H9 (cell line): Measurements from ENCODE around the gene HSDL2. TPM values are rescaled to one million over a fixed set of nuclear protein-coding genes. Genes with fewer than 3 reads are reported as not detected.

Experiments used
- DNase-seq: peaks from one replicate; pipeline ENCODE4 v3.0.0-alpha.2; 2017
- H2AFZ ChIP-seq: one replicate; pipeline ENCODE4 v1.6.1; 2013; ENCODE audit warnings: mild to moderate bottlenecking, low read length, control low read depth, moderate library complexity
- H2AK5ac ChIP-seq: 2 replicates; pipeline ENCODE4 v1.6.1; 2013; ENCODE audit warnings: low read length, control low read depth, mixed read lengths; ENCODE audit not compliant: insufficient read length
- H2BK120ac ChIP-seq: one replicate; pipeline ENCODE4 v1.6.1; 2013; ENCODE audit warnings: low read depth, mild to moderate bottlenecking, low read length, control low read depth, inconsistent platforms; ENCODE audit not compliant: poor library complexity, severe bottlenecking
- H2BK12ac ChIP-seq: 2 replicates; pipeline ENCODE4 v1.6.1; 2013; ENCODE audit warnings: low read length, control low read depth, mixed read lengths, low read depth; ENCODE audit not compliant: insufficient read length
- H2BK15ac ChIP-seq: 2 replicates; pipeline ENCODE4 v1.6.1; 2013; ENCODE audit warnings: low read depth, low read length, control low read depth
- H2BK20ac ChIP-seq: one replicate; pipeline ENCODE4 v1.6.1; 2013; ENCODE audit warnings: low read depth, mild to moderate bottlenecking, low read length, control low read depth, inconsistent platforms; ENCODE audit not compliant: poor library complexity, severe bottlenecking
- H2BK5ac ChIP-seq: 2 replicates; pipeline ENCODE4 v1.6.1; 2013; ENCODE audit warnings: low read length, control low read depth, mixed read lengths; ENCODE audit not compliant: insufficient read length
- H3K14ac ChIP-seq: 2 replicates; pipeline ENCODE4 v1.6.1; 2013; ENCODE audit warnings: low read length, control low read depth; ENCODE audit not compliant: insufficient read depth
- H3K18ac ChIP-seq: 2 replicates; pipeline ENCODE4 v1.6.1; 2013; ENCODE audit warnings: low read depth, mild to moderate bottlenecking, mixed read lengths, low read length, control low read depth; ENCODE audit not compliant: insufficient read length
- H3K23ac ChIP-seq: 2 replicates; pipeline ENCODE4 v1.6.1; 2013; ENCODE audit warnings: low read length, control low read depth, mixed read lengths, low read depth; ENCODE audit not compliant: insufficient read length
- H3K23me2 ChIP-seq: 2 replicates; pipeline ENCODE4 v1.6.1; 2013; ENCODE audit warnings: low read depth, mild to moderate bottlenecking, mixed read lengths, low read length, control low read depth; ENCODE audit not compliant: insufficient read length, poor library complexity, severe bottlenecking
- H3K27ac ChIP-seq: 2 replicates; pipeline ENCODE4 v1.5.1; 2013; ENCODE audit warnings: low read length, control low read depth, mixed read lengths, low read depth; ENCODE audit not compliant: insufficient read length
- H3K27me3 ChIP-seq: 2 replicates; pipeline ENCODE4 v1.6.1; 2013; ENCODE audit warnings: low read length, control low read depth, inconsistent platforms; ENCODE audit not compliant: insufficient read depth
- H3K4ac ChIP-seq: 2 replicates; pipeline ENCODE4 v1.6.1; 2013; ENCODE audit warnings: low read depth, mild to moderate bottlenecking, control low read depth, inconsistent platforms, low read length, moderate library complexity
- H3K4me1 ChIP-seq: 2 replicates; pipeline ENCODE4 v1.6.1; 2013; ENCODE audit warnings: low read length, control low read depth, inconsistent platforms; ENCODE audit not compliant: insufficient read depth
- H3K4me2 ChIP-seq: 2 replicates; pipeline ENCODE4 v1.6.1; 2013; ENCODE audit warnings: low read length, control low read depth, mixed read lengths; ENCODE audit not compliant: insufficient read length, insufficient read depth
- H3K56ac ChIP-seq: 2 replicates; pipeline ENCODE4 v1.6.1; 2013; ENCODE audit warnings: low read depth, mild to moderate bottlenecking, mixed read lengths, low read length, control low read depth; ENCODE audit not compliant: insufficient read length
- H3K79me1 ChIP-seq: 2 replicates; pipeline ENCODE4 v1.6.1; 2013; ENCODE audit warnings: low read depth, mild to moderate bottlenecking, moderate library complexity, low read length, control low read depth, inconsistent platforms; ENCODE audit not compliant: insufficient read depth, poor library complexity, severe bottlenecking
- H3K79me2 ChIP-seq: 2 replicates; pipeline ENCODE4 v1.6.1; 2013; ENCODE audit warnings: low read length, control low read depth, inconsistent platforms; ENCODE audit not compliant: insufficient read depth
- H3K9ac ChIP-seq: 2 replicates; pipeline ENCODE4 v1.6.1; 2013; ENCODE audit warnings: low read length, control low read depth, mixed read lengths; ENCODE audit not compliant: insufficient read length; ENCODE audit errors: extremely low read depth
- H3K9me3 ChIP-seq: one replicate; pipeline ENCODE4 v1.6.1; 2013; ENCODE audit warnings: low read depth, low read length, inconsistent platforms; ENCODE audit not compliant: control insufficient read depth
- H3T11ph ChIP-seq: one replicate; pipeline ENCODE4 v1.6.1; 2013; ENCODE audit warnings: mild to moderate bottlenecking, low read length, control low read depth, inconsistent platforms
- H4K20me1 ChIP-seq: one replicate; pipeline ENCODE4 v1.6.1; 2013; ENCODE audit not compliant: control insufficient read depth, insufficient read length, insufficient read depth
- H4K5ac ChIP-seq: 2 replicates; pipeline ENCODE4 v1.6.1; 2013; ENCODE audit warnings: low read depth, mild to moderate bottlenecking, mixed read lengths, low read length, control low read depth; ENCODE audit not compliant: insufficient read length
- H4K8ac ChIP-seq: replicated peaks from 2 replicates; pipeline ENCODE4 v1.6.1; 2013; ENCODE audit warnings: low read length, control low read depth, mixed read lengths, low read depth; ENCODE audit not compliant: insufficient read length
- H4K91ac ChIP-seq: 2 replicates; pipeline ENCODE4 v1.6.1; 2013; ENCODE audit warnings: low read depth, mild to moderate bottlenecking, moderate library complexity, mixed read lengths, low read length, control low read depth; ENCODE audit not compliant: insufficient read length
- H3K27ac Mint-ChIP-seq, 3 experiments: 2 replicates in 2 of 3; 3 replicates in 1 of 3; pipeline ENCODE4 v1.8.0; 2020 to 2021; ENCODE audit warnings: mixed read lengths in 3 of 3, mild to moderate bottlenecking in 1 of 3, moderate library complexity in 1 of 3
- H3K27me3 Mint-ChIP-seq: 2 replicates; pipeline ENCODE4 v1.8.0; 2021; ENCODE audit warnings: low read depth, mild to moderate bottlenecking, moderate library complexity, mixed read lengths
- H3K36me3 Mint-ChIP-seq, 3 experiments: 2 replicates in 2 of 3; 3 replicates in 1 of 3; pipeline ENCODE4 v1.8.0; 2020 to 2021; ENCODE audit warnings: low read depth in 3 of 3, mixed read lengths in 3 of 3; ENCODE audit not compliant: insufficient read depth in 1 of 3
- H3K4me1 Mint-ChIP-seq, 2 experiments: 2 replicates each; pipeline ENCODE4 v1.8.0; 2020; ENCODE audit warnings: mixed read lengths in 2 of 2
- H3K4me3 Mint-ChIP-seq, 2 experiments: 2 replicates in 1 of 2; 3 replicates in 1 of 2; pipeline ENCODE4 v1.8.0; 2020 to 2021; ENCODE audit warnings: mild to moderate bottlenecking in 2 of 2, mixed read lengths in 2 of 2, moderate library complexity in 1 of 2
- H3K9me3 Mint-ChIP-seq, 2 experiments: 2 replicates in 1 of 2; 3 replicates in 1 of 2; pipeline ENCODE4 v1.8.0; 2020; ENCODE audit warnings: mild to moderate bottlenecking in 2 of 2, mixed read lengths in 2 of 2, moderate library complexity in 1 of 2
- CTCF ChIP-seq: fragments of 200-600 bp; sonication (generic); conservative IDR thresholded peaks from 3 replicates; pipeline ENCODE4 v1.8.0; 2021; ENCODE audit warnings: antibody characterized with exemption, mild to moderate bottlenecking
- WGBS: extraction: QIAGEN DNeasy Blood & Tissue Kit; methylation state at CpG from one replicate; pipeline ENCODE4 v1.1.7; 2013; ENCODE audit warnings: missing lambda C conversion rate, low lambda C conversion rate, mixed read lengths; ENCODE audit not compliant: insufficient read length; ENCODE audit errors: extremely low coverage; 5-methylcytosine and 5-hydroxymethylcytosine counted together
- total RNA-seq: library from RNA; stranded (reverse); gene quantifications from 2 replicates; pipeline ENCODE4 v1.2.1, GENCODE V29; 2021

Gene HSDL2
- total RNA-seq, 1 experiment from 2014 or later: 16.6 TPM

DNA sequence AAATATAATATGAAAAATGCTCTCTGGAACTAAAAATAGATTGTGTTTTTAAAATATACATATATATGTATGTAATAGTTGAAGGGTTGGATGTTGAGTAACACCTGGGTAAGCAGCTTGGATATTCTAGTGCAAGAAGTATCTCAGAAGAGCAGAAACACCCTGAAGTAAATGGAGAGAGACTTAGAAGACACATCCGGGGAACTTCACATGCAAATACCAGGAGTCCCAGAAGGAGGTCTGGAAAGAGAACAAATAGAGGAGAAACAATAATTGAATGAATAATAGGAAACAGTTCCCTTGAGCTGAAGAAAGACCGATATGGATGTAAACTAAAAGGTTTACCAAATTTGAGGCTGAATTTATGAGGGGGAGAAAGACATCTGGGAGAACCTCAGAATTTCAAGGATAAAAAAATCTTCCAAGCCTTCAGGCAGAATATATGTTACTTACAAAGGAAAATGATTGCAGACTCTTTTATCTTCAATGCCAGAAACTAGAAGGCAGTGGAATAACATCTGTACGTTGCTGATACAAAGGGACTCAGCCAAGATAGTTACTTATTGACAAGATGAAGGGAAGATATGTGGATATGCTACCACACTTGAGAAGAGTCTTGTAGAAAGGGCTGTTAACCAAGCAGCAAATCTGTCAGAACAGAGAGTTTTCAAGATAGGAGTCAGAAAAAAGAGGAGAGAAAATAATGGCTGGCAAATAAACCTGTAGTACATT lies 42.7 kb downstream of the HSDL2 start:
- no peak overlapping the region for H2BK5ac ChIP-seq
- H3K56ac ChIP-seq: no peak overlapping the region
- no peaks in the 10 kb centered on the region for H3K79me1 ChIP-seq
- H3K9me3 ChIP-seq: no peaks in the 10 kb centered on the region
- Mint-ChIP-seq H3K36me3 (peaks cover 0 to 6% (median 0%) of the 10 kb centered on the region in 3 experiments; a peak in 3 of 7 replicates), H3K4me1 (no peaks in the 10 kb centered on the region), H3K27ac (no peak overlapping the region), H3K27me3 (no peaks in the 10 kb centered on the region), H3K4me3 (no peak overlapping the region), H3K9me3 (no peaks in the 10 kb centered on the region)
- no peak overlapping the region for H2BK20ac ChIP-seq
- no peak overlapping the region for H3K4me2 ChIP-seq
- no peak overlapping the region for H2AFZ ChIP-seq
- H2AK5ac ChIP-seq: no peak overlapping the region
- no peak overlapping the region for H2BK12ac ChIP-seq
- H2BK120ac ChIP-seq: no peak overlapping the region
- no peaks in the 10 kb centered on the region for H4K20me1 ChIP-seq
- H3K27ac ChIP-seq: no peak overlapping the region
- no CpG with 5 or more reads among the region's 3 CpGs for WGBS
- H3K23ac ChIP-seq: no peak overlapping the region
- no peak overlapping the region for H2BK15ac ChIP-seq
- H3T11ph ChIP-seq: no peak overlapping the region
- no peaks in the 10 kb centered on the region for H3K4me1 ChIP-seq
- H4K91ac ChIP-seq: no peak overlapping the region
- H3K23me2 ChIP-seq: no peaks in the 10 kb centered on the region
- H3K4ac ChIP-seq: no peak overlapping the region
- no peaks in the 10 kb centered on the region for H3K79me2 ChIP-seq
- H3K14ac ChIP-seq: no peak overlapping the region
- H4K5ac ChIP-seq: no peak overlapping the region
- H3K27me3 ChIP-seq: no peaks in the 10 kb centered on the region
- H3K9ac ChIP-seq: no peak overlapping the region
- TF ChIP-seq CTCF: no peak
- DNase-seq: no peak
- H4K8ac ChIP-seq: no peak overlapping the region
- H3K18ac ChIP-seq: no peak overlapping the region
